Neural progenitor cell (in vitro differentiated cells): Measurements from ENCODE around the gene FCRL2. TPM values are rescaled to one million over a fixed set of nuclear protein-coding genes. Genes with fewer than 3 reads are reported as not detected.

ENCODE experiments used
- DNase-seq: peaks from one replicate; pipeline ENCODE4 v3.0.0-alpha.2; 2016; ENCODE audit warnings: low spot score
- H2AFZ ChIP-seq: fragments of 200-600 bp; sonication (generic); replicated peaks from 2 replicates; pipeline ENCODE4 v1.6.1; 2016; ENCODE audit warnings: antibody characterized with exemption
- H3F3A ChIP-seq: fragments of 200-600 bp; sonication (generic); 2 replicates; pipeline ENCODE4 v1.6.1; 2016; ENCODE audit warnings: antibody characterized with exemption, low read depth
- H3K27ac ChIP-seq: fragments of 200-600 bp; sonication (generic); 2 replicates; pipeline ENCODE4 v1.5.1; 2016; ENCODE audit warnings: mild to moderate bottlenecking
- H3K27me3 ChIP-seq: fragments of 200-600 bp; sonication (generic); 2 replicates; pipeline ENCODE4 v1.6.1; 2016; ENCODE audit warnings: mild to moderate bottlenecking, moderate library complexity
- H3K36me3 ChIP-seq: fragments of 200-600 bp; sonication (generic); 2 replicates; pipeline ENCODE4 v1.5.1; 2016
- H3K4me1 ChIP-seq: fragments of 200-600 bp; sonication (generic); 2 replicates; pipeline ENCODE4 v1.6.1; 2016; ENCODE audit warnings: mixed run types
- H3K4me2 ChIP-seq: fragments of 200-600 bp; sonication (generic); 2 replicates; pipeline ENCODE4 v1.6.1; 2016
- H3K4me3 ChIP-seq: fragments of 200-600 bp; sonication (generic); 2 replicates; pipeline ENCODE4 v1.5.1; 2016
- H3K79me2 ChIP-seq: fragments of 200-600 bp; sonication (generic); 2 replicates; pipeline ENCODE4 v1.6.1; 2016; ENCODE audit warnings: low read depth
- H3K9ac ChIP-seq: fragments of 200-600 bp; sonication (generic); 2 replicates; pipeline ENCODE4 v1.6.1; 2016
- H3K9me3 ChIP-seq: fragments of 200-600 bp; sonication (generic); 2 replicates; pipeline ENCODE4 v1.5.1; 2016; ENCODE audit warnings: low read depth
- H4K20me1 ChIP-seq: fragments of 200-600 bp; sonication (generic); 2 replicates; pipeline ENCODE4 v1.6.1; 2016; ENCODE audit warnings: low read depth
- H3K27ac Mint-ChIP-seq: 3 replicates; pipeline ENCODE4 v1.8.0; 2021; ENCODE audit warnings: mixed read lengths
- H3K27me3 Mint-ChIP-seq: 2 replicates; pipeline ENCODE4 v1.8.0; 2022; ENCODE audit warnings: low read depth, mild to moderate bottlenecking, inconsistent platforms, moderate library complexity, mixed read lengths; ENCODE audit not compliant: insufficient read depth
- H3K36me3 Mint-ChIP-seq: 3 replicates; pipeline ENCODE4 v1.8.0; 2021; ENCODE audit warnings: mixed read lengths
- H3K4me1 Mint-ChIP-seq: 3 replicates; pipeline ENCODE4 v1.8.0; 2021; ENCODE audit warnings: mixed read lengths
- H3K4me3 Mint-ChIP-seq: 3 replicates; pipeline ENCODE4 v1.8.0; 2021; ENCODE audit warnings: mild to moderate bottlenecking, moderate library complexity, mixed read lengths
- H3K9me3 Mint-ChIP-seq: 3 replicates; pipeline ENCODE4 v1.8.0; 2020; ENCODE audit warnings: mixed read lengths
- EZH2 ChIP-seq: fragments of 200-600 bp; sonication (generic); IDR thresholded peaks from 2 replicates; pipeline ENCODE4 v1.6.1; 2017; ENCODE audit warnings: antibody characterized with exemption, mild to moderate bottlenecking, moderate library complexity
- EZH2phosphoT487 ChIP-seq: fragments of 200-600 bp; sonication (generic); IDR thresholded peaks from 2 replicates; pipeline ENCODE4 v1.6.1; 2017; ENCODE audit warnings: antibody characterized with exemption
- total RNA-seq: library from RNA; depleted of rRNA; stranded (reverse); fragments of >200 nt; gene quantifications from 2 replicates; pipeline ENCODE4 v1.2.3, GENCODE V29; 2015; ENCODE audit warnings: low replicate concordance
- TF ChIP-seq, protein P1 (sequence below): fragments of 200-600 bp; sonication (generic); IDR thresholded peaks from 2 replicates; pipeline ENCODE4 v1.5.1; 2017; ENCODE audit warnings: antibody characterized with exemption, mild to moderate bottlenecking

The FCRL2 gene
- total RNA-seq, 1 donor from 2014 or later, result not detected

DNA sequence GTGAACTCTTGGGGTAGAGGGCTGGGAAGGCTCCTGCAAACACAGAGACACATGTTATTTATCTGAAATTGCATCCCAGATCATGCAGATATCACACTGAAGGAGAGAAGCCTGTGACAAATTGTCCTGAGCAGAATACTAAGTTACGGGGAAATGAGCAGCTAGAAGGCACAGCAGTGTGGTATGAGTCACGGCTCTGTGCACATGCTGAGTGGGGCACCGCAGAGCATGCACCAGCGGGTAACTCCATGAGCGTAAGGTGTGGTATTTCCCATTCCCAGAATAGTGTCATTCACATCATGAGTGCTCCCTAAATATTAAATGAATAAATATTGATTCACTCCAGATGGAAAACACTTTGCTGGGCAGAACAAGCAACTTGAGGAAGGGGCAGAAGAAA lies 21.3 kb upstream of the FCRL2 start:
- Mint-ChIP-seq H3K9me3 (peaks cover 3% of the 10 kb centered on the region), H3K4me3 (no peak overlapping the region), H3K36me3 (no peaks in the 10 kb centered on the region), H3K27me3 (no peaks in the 10 kb centered on the region), H3K4me1 (no peaks in the 10 kb centered on the region), H3K27ac (no peak overlapping the region)
- Histone ChIP-seq H3K9me3 (peaks cover 6% of the 10 kb centered on the region), H3K79me2 (no peaks in the 10 kb centered on the region), H3F3A (no peaks in the 10 kb centered on the region), H2AFZ (no peak overlapping the region), H3K27ac (no peak overlapping the region), H3K4me3 (no peak overlapping the region), H3K9ac (no peak overlapping the region), H4K20me1 (no peaks in the 10 kb centered on the region), H3K36me3 (no peaks in the 10 kb centered on the region), H3K4me1 (no peaks in the 10 kb centered on the region), H3K27me3 (no peaks in the 10 kb centered on the region), H3K4me2 (no peak overlapping the region)
- TF ChIP-seq EZH2, result no peak
- TF ChIP-seq, protein P1, sequence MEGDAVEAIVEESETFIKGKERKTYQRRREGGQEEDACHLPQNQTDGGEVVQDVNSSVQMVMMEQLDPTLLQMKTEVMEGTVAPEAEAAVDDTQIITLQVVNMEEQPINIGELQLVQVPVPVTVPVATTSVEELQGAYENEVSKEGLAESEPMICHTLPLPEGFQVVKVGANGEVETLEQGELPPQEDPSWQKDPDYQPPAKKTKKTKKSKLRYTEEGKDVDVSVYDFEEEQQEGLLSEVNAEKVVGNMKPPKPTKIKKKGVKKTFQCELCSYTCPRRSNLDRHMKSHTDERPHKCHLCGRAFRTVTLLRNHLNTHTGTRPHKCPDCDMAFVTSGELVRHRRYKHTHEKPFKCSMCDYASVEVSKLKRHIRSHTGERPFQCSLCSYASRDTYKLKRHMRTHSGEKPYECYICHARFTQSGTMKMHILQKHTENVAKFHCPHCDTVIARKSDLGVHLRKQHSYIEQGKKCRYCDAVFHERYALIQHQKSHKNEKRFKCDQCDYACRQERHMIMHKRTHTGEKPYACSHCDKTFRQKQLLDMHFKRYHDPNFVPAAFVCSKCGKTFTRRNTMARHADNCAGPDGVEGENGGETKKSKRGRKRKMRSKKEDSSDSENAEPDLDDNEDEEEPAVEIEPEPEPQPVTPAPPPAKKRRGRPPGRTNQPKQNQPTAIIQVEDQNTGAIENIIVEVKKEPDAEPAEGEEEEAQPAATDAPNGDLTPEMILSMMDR, result no peak
- no peak for TF ChIP-seq EZH2phosphoT487
- DNase-seq, result no peak

DNA sequence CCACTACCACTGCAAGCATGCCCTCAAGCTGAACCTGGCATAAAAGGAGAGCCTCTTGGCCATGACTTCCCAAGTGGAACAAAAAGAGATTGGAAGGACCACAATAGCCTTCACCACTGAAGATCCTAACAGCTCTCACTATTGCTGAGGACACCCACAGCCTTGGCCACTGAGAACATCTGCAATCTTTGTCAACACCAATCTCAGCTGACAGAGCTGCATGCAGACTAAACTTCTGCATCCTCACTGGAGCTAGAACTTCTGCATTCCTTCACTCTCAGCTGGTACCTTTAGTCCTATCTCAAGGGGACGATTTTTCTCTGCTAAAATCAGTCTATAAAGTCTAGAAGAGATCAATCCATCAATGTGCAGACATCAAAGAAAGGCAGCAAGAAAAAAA lies 8.3 kb upstream of the FCRL2 start:
- H3K27ac ChIP-seq, result no peak overlapping the region
- H3F3A ChIP-seq, result no peaks in the 10 kb centered on the region
- H3K36me3 Mint-ChIP-seq, result no peaks in the 10 kb centered on the region
- no peak overlapping the region for H2AFZ ChIP-seq
- no peak for TF ChIP-seq EZH2
- TF ChIP-seq EZH2phosphoT487, result no peak
- TF ChIP-seq, protein P1, result no peak
- H3K9me3 Mint-ChIP-seq, result no peaks in the 10 kb centered on the region
- no peak overlapping the region for H3K4me2 ChIP-seq
- no peaks in the 10 kb centered on the region for H3K36me3 ChIP-seq
- H3K9me3 ChIP-seq, result no peaks in the 10 kb centered on the region
- no peaks in the 10 kb centered on the region for H3K27me3 ChIP-seq
- DNase-seq, result no peak
- H3K27me3 Mint-ChIP-seq, result no peaks in the 10 kb centered on the region
- no peaks in the 10 kb centered on the region for H3K79me2 ChIP-seq
- H3K9ac ChIP-seq, result no peak overlapping the region
- no peak overlapping the region for H3K4me3 ChIP-seq
- no peaks in the 10 kb centered on the region for H3K4me1 ChIP-seq
- H3K27ac Mint-ChIP-seq, result no peak overlapping the region
- no peaks in the 10 kb centered on the region for H4K20me1 ChIP-seq
- no peak overlapping the region for H3K4me3 Mint-ChIP-seq
- H3K4me1 Mint-ChIP-seq, result no peaks in the 10 kb centered on the region

DNA sequence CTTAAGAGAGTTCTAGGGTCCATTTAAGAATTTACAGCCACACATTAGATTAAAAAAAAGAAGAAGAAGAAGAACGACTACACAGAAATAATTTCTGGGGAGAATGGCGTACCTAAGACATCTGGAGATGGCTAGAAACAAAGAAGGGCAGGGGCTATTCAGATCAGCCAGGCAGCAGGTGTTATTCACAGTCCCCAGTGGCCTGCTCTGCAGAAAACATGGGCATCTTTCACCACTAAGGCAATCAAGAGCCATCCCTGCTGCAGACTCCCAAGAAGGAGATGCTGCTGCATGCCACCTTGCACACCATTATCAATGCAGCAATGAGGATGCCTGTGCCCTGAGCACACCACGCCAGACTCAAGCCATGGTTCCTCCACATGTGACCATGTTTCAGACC lies 7.9 kb upstream of the FCRL2 start:
- peaks cover under 1% of the 10 kb centered on the region for H3K4me1 Mint-ChIP-seq
- H3K9me3 ChIP-seq, result no peaks in the 10 kb centered on the region
- TF ChIP-seq EZH2 (no peak), EZH2phosphoT487 (no peak)
- TF ChIP-seq, protein P1, result no peak
- DNase-seq, result no peak
- no peak overlapping the region for H3K4me2 ChIP-seq
- H3K4me3 ChIP-seq, result no peak overlapping the region
- H3K9me3 Mint-ChIP-seq, result no peaks in the 10 kb centered on the region
- H2AFZ ChIP-seq, result no peak overlapping the region
- H3K79me2 ChIP-seq, result no peaks in the 10 kb centered on the region
- H3K27ac ChIP-seq, result no peak overlapping the region
- H3K4me3 Mint-ChIP-seq, result no peak overlapping the region
- H3F3A ChIP-seq, result no peaks in the 10 kb centered on the region
- H3K27ac Mint-ChIP-seq, result no peak overlapping the region
- no peaks in the 10 kb centered on the region for H3K27me3 Mint-ChIP-seq
- no peaks in the 10 kb centered on the region for H3K36me3 Mint-ChIP-seq
- H3K4me1 ChIP-seq, result no peaks in the 10 kb centered on the region
- no peak overlapping the region for H3K9ac ChIP-seq
- no peaks in the 10 kb centered on the region for H4K20me1 ChIP-seq
- H3K36me3 ChIP-seq, result no peaks in the 10 kb centered on the region
- H3K27me3 ChIP-seq, result no peaks in the 10 kb centered on the region
